Measurements from ENCODE around the gene PTPRQ.

The PTPRQ gene

DNA sequence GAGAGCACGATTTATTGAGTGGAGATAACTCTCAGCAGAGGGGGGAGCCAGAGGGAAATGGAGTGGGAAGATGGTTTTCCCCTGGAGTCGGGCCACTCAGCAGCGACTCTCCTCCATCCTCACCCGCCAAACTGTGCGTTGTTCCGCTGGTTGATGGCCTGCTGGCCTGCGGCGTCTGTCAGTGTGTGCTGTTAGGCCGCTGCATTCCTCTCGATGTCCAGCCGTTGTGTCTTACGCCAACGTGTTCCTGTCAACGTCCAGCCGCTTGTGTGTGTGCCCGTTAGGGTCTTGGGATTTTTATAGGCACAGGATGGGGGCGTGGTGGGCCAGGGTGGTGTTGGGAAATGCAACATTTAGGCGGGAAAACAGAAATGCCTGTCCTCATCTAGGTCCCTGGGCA, 69.2 kb downstream of the PTPRQ start:
- TF ChIP-seq, protein P1, sequence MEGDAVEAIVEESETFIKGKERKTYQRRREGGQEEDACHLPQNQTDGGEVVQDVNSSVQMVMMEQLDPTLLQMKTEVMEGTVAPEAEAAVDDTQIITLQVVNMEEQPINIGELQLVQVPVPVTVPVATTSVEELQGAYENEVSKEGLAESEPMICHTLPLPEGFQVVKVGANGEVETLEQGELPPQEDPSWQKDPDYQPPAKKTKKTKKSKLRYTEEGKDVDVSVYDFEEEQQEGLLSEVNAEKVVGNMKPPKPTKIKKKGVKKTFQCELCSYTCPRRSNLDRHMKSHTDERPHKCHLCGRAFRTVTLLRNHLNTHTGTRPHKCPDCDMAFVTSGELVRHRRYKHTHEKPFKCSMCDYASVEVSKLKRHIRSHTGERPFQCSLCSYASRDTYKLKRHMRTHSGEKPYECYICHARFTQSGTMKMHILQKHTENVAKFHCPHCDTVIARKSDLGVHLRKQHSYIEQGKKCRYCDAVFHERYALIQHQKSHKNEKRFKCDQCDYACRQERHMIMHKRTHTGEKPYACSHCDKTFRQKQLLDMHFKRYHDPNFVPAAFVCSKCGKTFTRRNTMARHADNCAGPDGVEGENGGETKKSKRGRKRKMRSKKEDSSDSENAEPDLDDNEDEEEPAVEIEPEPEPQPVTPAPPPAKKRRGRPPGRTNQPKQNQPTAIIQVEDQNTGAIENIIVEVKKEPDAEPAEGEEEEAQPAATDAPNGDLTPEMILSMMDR (IDR thresholded peaks at IDR 0.05; ENCODE audit: low read depth, low read length) = no peak
- H3K4me3 ChIP-seq (ENCODE audit: low read depth, low read length) = no peak overlapping the region

DNA sequence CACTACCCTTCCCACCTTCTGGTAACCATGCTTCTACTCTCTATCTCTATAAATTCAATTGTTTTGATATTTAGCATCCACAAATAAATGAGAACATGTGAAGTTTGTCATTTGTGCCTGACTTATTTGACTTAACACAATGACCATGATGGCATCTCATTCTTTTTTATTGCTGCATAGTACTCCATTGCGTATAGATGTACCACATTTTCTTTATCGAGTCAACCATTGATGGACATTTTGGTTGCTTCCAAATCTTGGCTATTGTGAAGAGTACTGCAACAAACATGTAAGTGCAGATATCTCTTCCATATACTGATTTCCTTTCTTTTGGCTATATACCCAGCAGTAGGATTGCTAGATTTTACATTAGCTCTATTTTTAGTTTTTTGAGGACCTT, 73.6 kb downstream of the PTPRQ start:
- TF ChIP-seq, protein P1 (IDR thresholded peaks at IDR 0.05; ENCODE audit: low read depth, low read length) = no peak
- no peak overlapping the region for H3K4me3 ChIP-seq (ENCODE audit: low read depth, low read length)

DNA sequence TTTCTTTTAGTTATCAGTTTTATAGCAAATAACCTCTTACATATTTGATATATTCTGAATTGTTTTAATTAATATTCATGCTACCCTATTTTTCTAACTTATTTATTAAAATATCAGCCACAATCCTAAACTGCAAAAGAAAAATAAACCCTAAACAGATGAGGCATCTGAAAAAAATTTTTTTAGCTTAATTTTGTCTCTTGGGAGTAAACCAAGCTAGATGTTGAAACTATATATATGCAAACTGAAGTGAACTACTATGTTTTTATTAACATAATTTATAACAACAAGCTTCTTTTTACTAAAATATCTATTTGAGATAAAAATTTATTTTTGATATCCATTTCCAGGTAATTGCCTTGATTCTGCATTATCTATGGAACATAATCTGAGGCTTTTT, 87.6 kb downstream of the PTPRQ start:
- H3K4me3 ChIP-seq (ENCODE audit: low read depth, low read length) = no peak overlapping the region
- TF ChIP-seq, protein P1 (IDR thresholded peaks at IDR 0.05; ENCODE audit: low read depth, low read length) = no peak

DNA sequence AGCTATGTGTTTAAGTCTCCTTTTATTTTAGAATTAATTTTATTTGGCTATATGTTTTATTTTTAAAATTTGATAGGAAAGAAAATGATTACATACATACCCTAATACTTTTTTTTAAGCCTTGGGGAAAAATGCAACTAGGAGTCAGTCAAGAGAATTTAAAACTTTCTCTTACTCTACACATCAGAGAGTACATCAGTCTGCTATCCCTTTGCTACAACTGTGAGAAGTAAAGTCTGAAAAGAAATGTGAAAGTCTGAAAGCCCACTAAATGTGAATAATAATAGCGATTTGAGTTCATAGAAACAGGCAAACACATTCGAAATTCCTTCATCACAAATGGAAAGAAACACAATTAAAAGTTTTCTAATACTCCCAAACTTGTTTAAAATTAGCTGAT, 95.0 kb downstream of the PTPRQ start:
- TF ChIP-seq, protein P1 (IDR thresholded peaks at IDR 0.05; ENCODE audit: low read depth, low read length) = no peak
- H3K4me3 ChIP-seq (ENCODE audit: low read depth, low read length) = no peak overlapping the region

DNA sequence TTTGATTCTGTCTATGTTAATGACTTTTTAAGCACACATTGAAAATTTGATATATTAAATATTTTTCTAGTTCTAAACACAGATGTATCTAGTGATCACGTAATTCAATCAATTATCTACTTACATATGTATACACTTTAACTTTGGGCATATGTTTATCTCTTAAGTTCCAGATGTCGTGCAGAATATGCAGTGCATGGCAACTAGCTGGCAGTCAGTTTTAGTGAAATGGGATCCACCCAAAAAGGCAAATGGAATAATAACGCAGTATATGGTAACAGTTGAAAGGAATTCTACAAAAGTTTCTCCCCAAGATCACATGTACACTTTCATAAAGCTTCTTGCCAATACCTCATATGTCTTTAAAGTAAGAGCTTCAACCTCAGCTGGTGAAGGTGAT, 105.3 kb downstream of the PTPRQ start:
- no peak overlapping the region for H3K4me3 ChIP-seq (ENCODE audit: low read depth, low read length)
- TF ChIP-seq, protein P1 (IDR thresholded peaks at IDR 0.05; ENCODE audit: low read depth, low read length) = no peak

DNA sequence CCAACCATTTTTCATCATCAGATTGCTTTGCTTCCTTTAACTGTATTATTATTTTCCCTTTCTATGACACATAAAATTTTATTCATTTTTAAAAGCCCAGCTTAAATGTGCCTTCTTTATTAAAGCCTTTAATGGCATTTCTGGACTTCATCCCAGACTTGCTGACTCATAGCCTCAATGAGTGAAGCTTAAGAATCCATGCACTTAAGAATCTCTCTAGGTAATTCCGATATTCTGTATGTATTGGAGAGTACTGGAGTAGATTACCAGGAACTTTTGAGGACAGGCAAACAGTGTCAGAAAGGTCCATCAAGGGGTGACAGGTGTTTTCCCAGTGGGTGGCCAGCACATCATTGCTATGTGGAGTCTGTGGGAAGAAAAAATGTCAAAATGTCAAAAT, 107.9 kb downstream of the PTPRQ start:
- no peak overlapping the region for H3K4me3 ChIP-seq (ENCODE audit: low read depth, low read length)
- TF ChIP-seq, protein P1 (IDR thresholded peaks at IDR 0.05; ENCODE audit: low read depth, low read length) = no peak

DNA sequence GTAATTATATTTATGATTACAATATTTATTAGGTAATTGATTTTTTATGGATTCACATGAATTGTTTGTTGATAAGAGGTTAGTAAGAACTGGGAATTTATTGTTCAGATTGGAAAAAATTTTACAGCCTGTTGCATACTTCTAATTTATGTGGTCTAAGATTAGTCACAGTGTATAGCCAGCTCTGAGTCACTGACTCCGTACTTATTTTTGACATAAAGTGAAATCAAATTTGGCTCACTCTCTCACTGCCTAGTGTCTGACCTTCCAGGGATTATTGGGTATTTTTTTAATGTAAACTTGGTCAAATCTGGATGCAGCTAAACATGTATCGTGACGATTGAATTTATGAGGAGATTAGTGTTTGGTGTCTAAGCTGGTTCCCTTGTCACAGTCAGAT, 109.3 kb downstream of the PTPRQ start:
- H3K4me3 ChIP-seq (ENCODE audit: low read depth, low read length) = no peak overlapping the region
- TF ChIP-seq, protein P1 (IDR thresholded peaks at IDR 0.05; ENCODE audit: low read depth, low read length) = no peak

Data from WI38 (cell line).